Central memory CD4-positive, alpha-beta T cell (primary cell): ENCODE data around the gene FAM72D.
"Not testable (repeated sequence)": the region's sequence is repeated elsewhere in the genome, so short reads cannot be mapped to it uniquely, and the experiment has no call there.

ENCODE experiments used
- DNase-seq: peaks from one replicate; pipeline ENCODE4 v3.0.0; 2022

FAM72D gene

DNA sequence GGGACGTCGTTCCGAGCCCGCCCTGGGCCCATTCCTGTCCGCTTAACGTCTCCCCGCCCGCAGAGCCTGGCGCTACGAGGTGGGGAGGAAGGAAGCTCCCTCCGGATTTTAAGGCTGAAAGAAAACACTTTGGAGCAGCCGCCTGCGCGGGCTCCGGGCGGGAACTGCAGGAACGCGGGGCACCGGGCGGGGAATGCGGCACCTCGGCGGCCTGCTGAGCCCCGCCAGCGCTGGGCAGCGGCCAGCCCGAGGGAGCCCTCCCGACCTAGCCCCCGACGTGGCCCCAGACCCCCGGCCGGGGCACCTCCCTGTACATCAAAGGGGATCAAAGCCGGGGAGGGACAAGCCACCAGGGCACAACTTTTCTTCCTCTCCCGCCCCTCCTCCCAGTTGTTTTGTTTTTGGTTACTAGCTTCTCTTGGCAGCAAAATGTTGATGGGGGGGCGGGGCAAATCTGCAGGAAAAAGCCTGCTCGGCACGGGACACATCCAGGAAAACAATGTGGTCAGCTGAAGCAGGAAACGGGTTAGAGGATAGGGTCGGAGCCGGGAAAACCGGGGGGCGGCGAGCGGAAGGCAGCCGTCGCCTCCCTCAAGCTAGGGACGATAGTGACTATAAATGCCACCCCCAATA is 2.1 kb upstream of the FAM72D start:
- DNase-seq: not testable (repeated sequence)

GRCh38 chr1:145094655-145095211 is 1.0 kb upstream of the FAM72D start:
- DNase-seq: not testable (repeated sequence)

DNA sequence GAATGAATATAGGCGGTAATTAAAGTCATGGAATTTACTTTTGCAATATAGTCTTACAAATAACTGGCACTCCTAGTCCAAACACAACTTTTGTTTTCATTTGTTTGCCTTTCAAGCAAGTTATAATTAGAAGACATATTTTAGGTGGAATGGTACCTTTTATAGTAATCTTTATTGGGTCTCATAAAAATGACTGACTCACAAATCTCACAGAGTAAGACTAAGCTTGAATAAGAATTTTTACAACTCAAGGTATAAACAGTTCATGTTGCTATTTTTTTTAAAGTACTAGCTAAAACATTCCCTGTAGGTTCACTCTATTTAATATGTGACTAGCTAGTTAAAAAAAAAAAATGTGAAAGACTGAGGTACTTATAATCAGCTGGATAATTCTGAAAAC is 6.0 kb downstream of the FAM72D start:
- not testable (repeated sequence) for DNase-seq

DNA sequence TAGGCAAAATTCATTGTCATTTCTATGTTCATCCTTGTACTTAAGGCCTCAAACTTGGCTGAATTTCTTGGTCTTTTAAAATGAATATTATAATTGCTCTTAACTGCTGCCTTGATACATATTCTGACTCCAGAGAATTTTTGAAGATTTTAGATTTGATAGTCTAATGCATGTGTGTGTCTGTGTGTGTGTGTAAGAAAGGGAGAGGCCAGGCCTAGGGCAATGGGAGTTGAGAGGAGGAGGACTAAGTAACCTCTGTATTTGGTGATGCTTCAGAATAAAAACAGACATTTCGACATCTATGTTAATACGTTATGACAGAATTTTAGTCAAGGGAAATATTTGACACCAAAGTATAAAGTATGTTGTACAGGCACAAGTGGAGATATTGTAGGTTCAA is 7.5 kb downstream of the FAM72D start:
- not testable (repeated sequence) for DNase-seq

DNA sequence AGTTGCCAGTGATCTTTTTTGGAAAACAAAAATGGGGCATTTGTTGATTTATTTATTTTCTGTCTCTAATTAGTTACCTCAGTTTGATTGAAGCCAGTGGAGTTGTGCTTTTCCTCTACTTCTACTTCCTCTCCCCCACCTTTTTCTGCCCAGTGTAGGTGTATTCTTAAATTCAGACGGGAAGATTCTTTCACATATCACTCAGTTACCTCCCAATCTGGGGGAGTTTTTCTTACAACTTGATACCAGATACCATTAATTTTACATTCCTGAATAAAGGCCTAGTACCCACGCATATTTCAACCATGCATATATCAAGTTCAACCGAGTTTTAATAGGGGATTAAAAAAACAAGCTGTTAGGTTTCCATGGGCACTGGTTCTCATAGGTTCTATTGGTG is 15.9 kb downstream of the FAM72D start:
- not testable (repeated sequence) for DNase-seq

DNA sequence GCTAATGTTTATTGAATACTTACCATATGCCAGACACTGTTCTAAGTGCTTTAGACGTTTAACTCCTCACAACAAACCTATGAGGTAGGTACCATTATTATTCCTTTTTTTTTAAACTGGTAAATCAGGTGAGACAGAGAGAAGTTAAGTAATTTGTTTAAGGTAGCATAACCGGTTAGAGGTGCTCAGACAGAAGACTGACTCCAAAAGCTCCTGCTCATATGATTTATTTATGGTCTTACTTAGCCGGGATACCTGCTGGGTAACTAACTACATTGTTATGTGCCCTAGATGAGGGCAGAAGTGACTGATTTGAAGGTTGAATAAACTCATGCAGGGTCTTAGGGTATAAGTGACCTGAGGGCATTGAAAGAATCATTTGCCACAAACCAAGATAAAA is 16.9 kb downstream of the FAM72D start:
- not testable (repeated sequence) for DNase-seq

DNA sequence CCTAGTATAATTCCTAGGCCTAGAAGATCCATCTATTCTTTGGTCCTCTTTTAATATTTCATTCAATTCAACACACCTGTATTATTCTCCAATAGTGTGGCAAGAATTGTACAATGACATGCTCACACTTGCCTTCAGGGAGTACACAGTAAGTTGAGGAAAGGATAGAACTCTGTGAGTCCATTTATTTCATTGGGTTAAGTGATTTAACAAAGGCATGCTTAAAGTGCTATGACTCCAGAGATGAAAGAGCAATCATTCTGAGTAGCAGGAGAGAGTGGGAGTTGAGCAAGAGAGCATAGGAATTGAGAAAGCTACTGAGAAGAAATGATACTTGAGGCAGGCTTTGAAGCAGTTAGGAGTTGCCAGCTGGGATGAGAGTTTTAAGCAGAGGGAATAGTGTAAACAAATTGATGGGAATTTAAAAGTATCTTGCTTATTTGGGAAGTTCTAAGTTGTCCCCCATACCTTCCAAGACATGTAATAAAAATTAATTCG is 18.8 kb downstream of the FAM72D start:
- not testable (repeated sequence) for DNase-seq

DNA sequence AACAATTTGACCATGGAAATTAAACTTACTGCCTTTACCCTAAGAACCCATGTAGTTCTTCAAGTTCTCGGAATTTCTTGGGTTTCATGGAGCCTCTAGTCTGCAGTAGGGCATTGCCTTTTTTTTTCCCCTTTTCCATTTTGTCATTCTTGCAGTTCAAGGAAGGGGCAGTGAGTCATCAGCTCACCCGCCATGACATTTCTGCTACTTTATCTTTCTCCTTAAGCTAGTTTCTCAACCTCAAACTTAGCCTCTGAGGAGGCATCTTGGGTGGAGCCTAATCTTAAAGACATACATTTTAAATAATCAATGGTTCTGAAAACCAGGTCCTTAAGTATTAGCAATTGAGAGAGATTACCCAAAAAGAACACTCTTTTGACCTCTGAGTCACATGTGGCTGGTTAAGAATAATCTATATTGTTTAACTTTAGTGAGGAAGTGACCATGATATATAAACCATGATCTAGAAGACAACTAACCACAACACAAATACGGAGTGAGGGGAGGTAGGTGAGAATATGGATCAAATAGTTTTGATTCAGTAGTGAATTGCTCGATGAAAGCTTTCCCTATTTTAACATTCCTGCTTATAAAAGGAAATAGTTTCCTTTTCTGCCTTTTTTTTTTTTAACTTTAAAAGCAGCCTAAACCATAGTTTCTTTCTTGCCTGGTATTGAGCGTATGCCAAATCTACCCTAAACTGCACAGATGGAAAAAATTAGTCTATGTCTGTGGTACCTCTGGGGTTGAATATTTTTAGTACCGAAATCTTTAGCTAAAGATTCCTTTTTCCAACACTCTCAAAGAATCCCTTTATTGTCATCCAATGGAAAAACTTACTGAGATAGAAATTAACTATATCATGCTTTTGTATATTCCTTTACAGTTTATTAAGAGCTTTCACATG is 20.1 kb downstream of the FAM72D start:
- not testable (repeated sequence) for DNase-seq

GRCh38 chr1:145119842-145120241 is 24.1 kb downstream of the FAM72D start:
- DNase-seq: not testable (repeated sequence)

DNA sequence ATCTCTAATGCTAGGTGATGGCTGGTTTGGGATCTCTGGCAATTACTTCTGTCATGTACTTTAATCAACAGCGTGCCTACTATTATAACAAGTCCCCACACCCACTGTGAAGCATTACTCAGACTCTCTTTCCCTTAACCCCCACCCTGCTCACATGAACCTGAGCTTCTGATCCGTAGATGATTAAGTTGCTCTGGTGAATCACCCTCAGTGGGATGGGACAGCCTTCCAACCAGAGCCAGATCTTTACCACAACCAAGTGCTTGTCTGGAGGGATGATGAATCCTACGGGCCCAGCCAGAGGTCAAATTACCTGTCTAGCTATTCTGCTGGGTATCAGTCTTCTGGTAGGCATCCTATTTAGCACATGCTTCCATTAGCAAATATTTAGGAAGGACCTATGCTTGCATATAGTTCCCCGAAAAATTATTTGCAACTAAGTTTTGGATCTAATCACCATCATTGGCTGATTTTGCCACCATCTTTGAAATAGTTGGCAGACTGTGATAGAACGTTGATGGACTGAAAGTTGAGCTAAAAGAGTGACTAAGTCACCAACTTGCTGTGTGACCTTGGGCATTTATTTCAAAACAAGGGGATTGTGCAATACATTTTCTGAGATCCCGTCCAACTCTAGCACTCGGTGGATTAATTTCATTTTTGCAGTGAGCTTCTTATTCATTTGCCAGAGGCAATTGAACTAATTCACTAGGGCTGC is 26.7 kb downstream of the FAM72D start:
- DNase-seq: not testable (repeated sequence)

DNA sequence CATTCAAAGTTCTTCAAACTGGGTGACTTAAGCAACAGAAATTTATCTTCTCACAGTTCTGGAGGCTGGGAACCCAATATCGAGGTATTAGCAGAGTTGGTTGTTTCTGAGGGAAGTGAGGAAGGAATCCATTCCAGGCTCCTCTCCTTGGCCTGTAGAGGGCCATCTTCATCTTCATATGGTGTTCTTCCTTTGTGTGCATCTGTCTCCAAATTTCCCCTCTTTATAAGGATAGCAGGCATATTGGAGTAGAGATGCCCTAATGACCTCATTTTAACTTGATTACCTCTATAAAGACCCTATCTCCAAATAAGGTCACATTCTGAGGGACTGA is 27.3 kb downstream of the FAM72D start:
- not testable (repeated sequence) for DNase-seq

GRCh38 chr1:145123992-145124641 is 28.3 kb downstream of the FAM72D start:
- DNase-seq: not testable (repeated sequence)

DNA sequence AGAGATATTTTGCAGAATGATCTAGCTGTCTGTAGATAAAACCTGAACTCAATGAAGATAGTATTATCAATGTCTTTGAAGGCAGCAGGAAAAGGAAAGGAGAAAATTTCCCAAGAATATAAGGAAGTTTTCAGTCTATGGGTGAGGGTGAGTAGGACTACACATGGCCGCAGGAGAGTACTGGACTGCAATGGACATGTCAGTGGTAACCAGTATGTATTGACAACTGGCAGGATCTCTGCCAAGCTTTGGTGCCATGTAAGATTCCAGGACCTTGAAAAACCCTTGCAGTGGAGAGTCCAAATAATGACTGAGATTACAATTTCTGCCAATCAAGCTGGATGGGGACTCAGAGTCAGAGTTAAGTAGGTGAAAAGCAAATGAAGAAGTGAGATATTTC is 29.3 kb downstream of the FAM72D start:
- not testable (repeated sequence) for DNase-seq

- not testable (repeated sequence) for DNase-seq
Measured at GRCh38 chr1:145127144-145127543, 31.4 kb downstream of the FAM72D start.

DNA sequence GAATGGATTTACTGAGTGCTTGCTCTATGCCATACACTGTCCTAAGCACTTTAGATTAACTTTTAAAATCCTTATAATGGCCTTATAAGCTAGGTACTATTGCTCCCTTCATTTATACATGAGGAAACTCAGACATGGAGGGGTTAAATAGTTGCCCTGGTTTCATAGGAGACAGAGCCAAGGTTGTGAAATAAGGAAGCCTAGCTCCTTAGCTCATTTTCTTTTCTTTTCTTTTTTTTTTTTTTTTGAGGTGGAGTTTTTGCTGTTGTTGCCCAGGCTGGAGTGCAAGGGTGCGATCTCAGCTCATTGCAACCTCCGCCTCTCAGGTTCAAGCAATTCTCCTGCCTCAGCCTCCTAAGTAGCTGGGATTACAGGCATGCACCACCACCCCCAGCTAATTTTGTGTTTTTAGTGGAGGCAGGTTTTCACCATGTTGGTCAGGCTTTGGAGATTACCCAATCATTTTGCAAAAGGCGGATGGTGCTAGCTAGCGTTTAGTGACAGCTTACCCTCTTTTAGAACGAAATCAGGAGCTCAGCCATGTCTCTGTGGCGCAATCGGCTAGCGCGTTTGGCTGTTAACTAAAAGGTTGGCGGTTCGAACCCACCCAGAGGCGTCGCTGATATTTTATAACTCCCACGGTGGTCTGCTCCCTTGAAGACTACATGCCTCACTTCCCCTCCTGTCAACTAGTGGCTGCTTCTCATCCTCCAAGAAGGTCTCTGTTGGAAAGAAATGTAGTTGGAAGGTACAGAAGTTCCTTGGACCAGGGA is 33.1 kb downstream of the FAM72D start:
- not testable (repeated sequence) for DNase-seq

- not testable (repeated sequence) for DNase-seq
Measured at GRCh38 chr1:145134476-145134875, 38.7 kb downstream of the FAM72D start.

GRCh38 chr1:145140549-145140948 is 44.8 kb downstream of the FAM72D start:
- DNase-seq: not testable (repeated sequence)

GRCh38 chr1:145144264-145144913 is 48.6 kb downstream of the FAM72D start:
- DNase-seq: not testable (repeated sequence)

GRCh38 chr1:145146308-145146707 is 50.5 kb downstream of the FAM72D start:
- DNase-seq: not testable (repeated sequence)

DNA sequence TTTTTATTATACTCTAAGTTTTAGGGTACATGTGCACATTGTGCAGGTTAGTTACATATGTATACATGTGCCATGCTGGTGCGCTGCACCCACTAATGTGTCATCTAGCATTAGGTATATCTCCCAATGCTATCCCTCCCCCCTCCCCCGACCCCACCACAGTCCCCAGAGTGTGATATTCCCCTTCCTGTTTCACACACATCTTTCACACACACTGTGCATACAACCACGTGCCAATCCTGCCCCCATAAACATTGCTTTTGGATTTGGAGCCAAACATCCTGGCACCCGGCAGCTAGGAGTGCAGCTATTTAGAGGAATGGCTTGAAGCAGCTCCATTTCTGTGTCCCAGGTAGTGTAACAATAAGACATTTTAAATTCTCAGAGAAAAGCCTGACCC is 51.4 kb downstream of the FAM72D start:
- not testable (repeated sequence) for DNase-seq

DNA sequence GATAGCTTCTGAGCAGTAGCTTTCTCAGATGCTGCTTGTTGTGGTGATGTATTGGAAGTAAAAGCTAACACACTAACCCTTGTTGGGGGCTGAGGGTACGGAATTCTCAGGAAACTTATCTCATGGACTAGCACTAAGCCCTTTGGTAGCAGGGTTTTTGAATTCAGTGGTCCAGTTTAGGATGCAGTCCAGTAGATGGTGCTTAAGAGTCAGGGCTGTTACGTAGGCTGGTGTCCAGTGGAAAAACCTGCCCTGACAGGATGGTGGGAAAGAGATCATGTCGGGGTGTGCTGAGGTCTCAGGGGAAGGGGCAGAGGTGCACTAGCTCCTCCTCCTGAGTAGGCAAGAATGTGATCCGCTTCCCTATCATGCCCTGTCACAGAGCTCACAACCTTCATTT is 59.6 kb downstream of the FAM72D start:
- DNase-seq: not testable (repeated sequence)
